Measurements from ENCODE around the gene ANO7. TPM values are rescaled to one million over a fixed set of nuclear protein-coding genes. Genes with fewer than 3 reads are reported as not detected.

Gene ANO7
- polyA plus RNA-seq, 1 donor from 2014 or later = not detected

- no peak overlapping the region for H3K9ac ChIP-seq (ENCODE audit: low read length)
- TF ChIP-seq CTCF (IDR thresholded peaks at IDR 0.05; ENCODE audit: poor library complexity, severe bottlenecking) (no peak), RAD21 (conservative IDR thresholded peaks at IDR 0.05) (no peak), REST (IDR thresholded peaks at IDR 0.05; ENCODE audit: borderline replicate concordance) (no peak), POLR2AphosphoS5 (IDR thresholded peaks at IDR 0.05) (no peak), EZH2 (IDR thresholded peaks at IDR 0.05; ENCODE audit: borderline replicate concordance, insufficient read depth, low read length, poor library complexity, severe bottlenecking) (no peak), EP300 (conservative IDR thresholded peaks at IDR 0.05; ENCODE audit: poor library complexity, severe bottlenecking) (no peak), TAF1 (IDR thresholded peaks at IDR 0.05; ENCODE audit: low read depth) (no peak), SMC3 (conservative IDR thresholded peaks at IDR 0.05; ENCODE audit: poor library complexity) (no peak), MXI1 (conservative IDR thresholded peaks at IDR 0.05; ENCODE audit: poor library complexity, severe bottlenecking) (no peak)
- H4K20me1 ChIP-seq (ENCODE audit: insufficient read depth) = no peaks in the 10 kb centered on the region
- no peak overlapping the region for H2AFZ ChIP-seq (ENCODE audit: low read depth, low read length)
- H3K36me3 ChIP-seq (ENCODE audit: insufficient read depth, low read length) = no peaks in the 10 kb centered on the region
- no peaks in the 10 kb centered on the region for H3F3A ChIP-seq (ENCODE audit: insufficient read depth, low read length, poor library complexity, severe bottlenecking)
- H3K4me3 ChIP-seq (ENCODE audit: low read length) = no peak overlapping the region
- no peaks in the 10 kb centered on the region for H3K9me3 ChIP-seq (ENCODE audit: low read length)
- no peaks in the 10 kb centered on the region for H3K27me3 ChIP-seq (ENCODE audit: insufficient read depth, low read depth, low read length)
- H3K27ac ChIP-seq (ENCODE audit: low read length) = no peak overlapping the region
- no peaks in the 10 kb centered on the region for H3K79me2 ChIP-seq (replicated peaks; ENCODE audit: insufficient read depth, low read length)
- H3K4me2 ChIP-seq (ENCODE audit: low read length) = no peak overlapping the region
- no peaks in the 10 kb centered on the region for H3K9me2 ChIP-seq (ENCODE audit: insufficient read depth, low read length)
Measured at GRCh38 chr2:241201445-241202267, 13.2 kb downstream of the ANO7 start.

GRCh38 chr2:241202268-241202585 is 13.8 kb downstream of the ANO7 start:
- H3K9ac ChIP-seq (ENCODE audit: low read length) = no peak overlapping the region
- TF ChIP-seq TAF1 (IDR thresholded peaks at IDR 0.05; ENCODE audit: low read depth) = no peak
- no peak for TF ChIP-seq MXI1 (conservative IDR thresholded peaks at IDR 0.05; ENCODE audit: poor library complexity, severe bottlenecking)
- no peak for TF ChIP-seq POLR2AphosphoS5 (IDR thresholded peaks at IDR 0.05)
- no peak for TF ChIP-seq REST (IDR thresholded peaks at IDR 0.05; ENCODE audit: borderline replicate concordance)
- no peak for TF ChIP-seq EP300 (conservative IDR thresholded peaks at IDR 0.05; ENCODE audit: poor library complexity, severe bottlenecking)
- TF ChIP-seq CTCF (IDR thresholded peaks at IDR 0.05; ENCODE audit: poor library complexity, severe bottlenecking) = no peak
- TF ChIP-seq SMC3 (conservative IDR thresholded peaks at IDR 0.05; ENCODE audit: poor library complexity) = no peak
- TF ChIP-seq RAD21 (conservative IDR thresholded peaks at IDR 0.05) = no peak
- TF ChIP-seq EZH2 (IDR thresholded peaks at IDR 0.05; ENCODE audit: borderline replicate concordance, insufficient read depth, low read length, poor library complexity, severe bottlenecking) = no peak
- H3K4me3 ChIP-seq (ENCODE audit: low read length) = no peak overlapping the region
- H3F3A ChIP-seq (ENCODE audit: insufficient read depth, low read length, poor library complexity, severe bottlenecking) = no peaks in the 10 kb centered on the region
- no peaks in the 10 kb centered on the region for H3K79me2 ChIP-seq (replicated peaks; ENCODE audit: insufficient read depth, low read length)
- H2AFZ ChIP-seq (ENCODE audit: low read depth, low read length) = no peak overlapping the region
- no peaks in the 10 kb centered on the region for H3K9me3 ChIP-seq (ENCODE audit: low read length)
- no peaks in the 10 kb centered on the region for H4K20me1 ChIP-seq (ENCODE audit: insufficient read depth)
- no peak overlapping the region for H3K27ac ChIP-seq (ENCODE audit: low read length)
- no peaks in the 10 kb centered on the region for H3K9me2 ChIP-seq (ENCODE audit: insufficient read depth, low read length)
- no peaks in the 10 kb centered on the region for H3K36me3 ChIP-seq (ENCODE audit: insufficient read depth, low read length)
- no peaks in the 10 kb centered on the region for H3K27me3 ChIP-seq (ENCODE audit: insufficient read depth, low read depth, low read length)
- no peak overlapping the region for H3K4me2 ChIP-seq (ENCODE audit: low read length)

Data from neural cell (in vitro differentiated cells).